Measurements from ENCODE around the gene LRP5.

DNA sequence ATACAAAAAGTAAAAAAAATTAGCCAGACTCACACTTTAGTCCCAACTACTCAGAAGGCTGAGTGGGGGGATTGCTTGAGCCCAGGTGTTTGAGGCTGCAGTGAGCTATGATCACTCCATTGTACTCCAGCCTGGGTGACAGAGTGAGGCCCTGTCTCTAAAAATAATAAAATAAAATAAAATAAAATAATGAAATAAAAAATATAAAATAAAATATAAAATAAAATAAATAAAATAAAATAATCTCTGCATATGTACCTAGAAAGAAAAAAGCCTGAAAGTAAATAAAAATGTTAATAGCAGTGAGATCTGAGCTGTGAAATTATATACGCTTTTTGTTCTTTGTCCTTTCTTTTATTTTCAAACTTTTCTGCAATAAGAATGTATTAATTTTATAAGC, 17.1 kb upstream of the LRP5 start:
- TF ChIP-seq, protein P1, sequence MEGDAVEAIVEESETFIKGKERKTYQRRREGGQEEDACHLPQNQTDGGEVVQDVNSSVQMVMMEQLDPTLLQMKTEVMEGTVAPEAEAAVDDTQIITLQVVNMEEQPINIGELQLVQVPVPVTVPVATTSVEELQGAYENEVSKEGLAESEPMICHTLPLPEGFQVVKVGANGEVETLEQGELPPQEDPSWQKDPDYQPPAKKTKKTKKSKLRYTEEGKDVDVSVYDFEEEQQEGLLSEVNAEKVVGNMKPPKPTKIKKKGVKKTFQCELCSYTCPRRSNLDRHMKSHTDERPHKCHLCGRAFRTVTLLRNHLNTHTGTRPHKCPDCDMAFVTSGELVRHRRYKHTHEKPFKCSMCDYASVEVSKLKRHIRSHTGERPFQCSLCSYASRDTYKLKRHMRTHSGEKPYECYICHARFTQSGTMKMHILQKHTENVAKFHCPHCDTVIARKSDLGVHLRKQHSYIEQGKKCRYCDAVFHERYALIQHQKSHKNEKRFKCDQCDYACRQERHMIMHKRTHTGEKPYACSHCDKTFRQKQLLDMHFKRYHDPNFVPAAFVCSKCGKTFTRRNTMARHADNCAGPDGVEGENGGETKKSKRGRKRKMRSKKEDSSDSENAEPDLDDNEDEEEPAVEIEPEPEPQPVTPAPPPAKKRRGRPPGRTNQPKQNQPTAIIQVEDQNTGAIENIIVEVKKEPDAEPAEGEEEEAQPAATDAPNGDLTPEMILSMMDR (conservative IDR thresholded peaks at IDR 0.05; ENCODE audit: low read depth, low read length), result no peak
- no peak for TF ChIP-seq EZH2 (IDR thresholded peaks at IDR 0.05; ENCODE audit: borderline replicate concordance, low read depth, low read length, poor library complexity, severe bottlenecking)
